Inferior parietal cortex (tissue), 1 donor: ENCODE measurements around the gene LNX1.

Experiments used
- DNase-seq: peaks from one replicate; pipeline ENCODE4 v3.0.0-alpha.2; 2016; ENCODE audit errors: extremely low spot score

The LNX1 gene

DNA sequence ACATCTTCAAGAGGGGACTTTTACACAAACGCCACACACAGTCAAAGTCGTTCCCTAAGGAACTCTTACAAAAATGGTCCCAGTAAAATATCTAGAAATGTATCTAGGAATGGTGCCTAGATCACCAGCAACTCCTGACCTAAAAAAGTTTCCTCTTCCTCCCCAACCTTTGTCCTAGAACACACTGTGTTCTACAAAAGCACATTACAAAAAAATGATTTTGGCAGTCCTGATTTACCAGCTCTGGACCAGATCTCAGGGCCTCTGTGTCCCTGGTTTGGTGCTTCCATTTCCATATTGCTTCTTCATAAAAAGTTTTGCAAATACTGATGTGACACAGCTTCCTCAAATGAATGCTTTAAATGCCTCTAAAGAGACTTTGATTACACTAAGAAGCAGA lies 55.0 kb downstream of the LNX1 start:
- no peak for DNase-seq

- DNase-seq = no peak
These were observed 55.7 kb downstream of the LNX1 start for GRCh38 chr4:53535567-53535966.

DNA sequence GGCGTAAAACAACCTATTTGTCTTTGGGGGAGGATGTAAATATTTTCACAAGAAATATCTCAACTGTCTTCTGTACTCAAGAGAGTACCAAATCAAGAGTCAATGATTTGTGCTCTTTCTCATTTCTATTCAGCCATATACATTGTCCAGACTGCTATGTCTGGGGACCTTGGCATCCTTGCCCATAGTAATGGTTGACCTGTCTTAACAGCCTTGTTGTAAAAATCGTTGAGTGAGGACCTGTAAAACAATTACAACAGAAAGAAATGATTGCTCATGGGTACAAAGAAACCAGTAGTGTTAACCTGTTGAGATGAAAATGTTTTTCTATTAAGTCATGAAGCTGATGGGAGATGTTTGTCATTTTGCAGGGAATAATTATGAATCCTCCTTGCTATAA lies 56.6 kb downstream of the LNX1 start:
- no peak for DNase-seq

GRCh38 chr4:53532521-53532920 lies 58.8 kb downstream of the LNX1 start:
- no peak for DNase-seq

- no peak for DNase-seq
These were observed 59.6 kb downstream of the LNX1 start for GRCh38 chr4:53531585-53532224.

GRCh38 chr4:53529025-53529424 lies 62.3 kb downstream of the LNX1 start:
- no peak for DNase-seq

- DNase-seq = no peak
These were observed 63.4 kb downstream of the LNX1 start for GRCh38 chr4:53527930-53528329.

- DNase-seq = no peak
These were observed 64.0 kb downstream of the LNX1 start for GRCh38 chr4:53527326-53527725.

DNA sequence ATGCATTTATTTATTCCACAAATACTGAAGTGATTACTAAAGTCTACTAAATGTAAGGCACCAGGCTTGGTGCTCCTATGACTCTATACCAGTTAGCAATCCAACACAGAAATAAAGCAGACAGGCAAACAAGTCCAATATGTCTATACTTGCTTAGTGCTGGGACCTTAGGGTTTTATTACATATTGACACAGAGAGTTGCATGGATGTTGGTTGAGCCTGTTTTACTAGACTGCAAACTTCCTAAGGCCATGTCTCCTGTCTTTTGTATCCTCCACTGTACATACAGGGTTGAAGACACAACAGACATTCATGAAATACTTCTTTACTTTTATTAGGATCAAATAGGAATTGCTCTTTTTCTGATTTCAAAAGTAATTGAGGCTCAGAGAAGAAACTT lies 69.0 kb downstream of the LNX1 start:
- DNase-seq = no peak

DNA sequence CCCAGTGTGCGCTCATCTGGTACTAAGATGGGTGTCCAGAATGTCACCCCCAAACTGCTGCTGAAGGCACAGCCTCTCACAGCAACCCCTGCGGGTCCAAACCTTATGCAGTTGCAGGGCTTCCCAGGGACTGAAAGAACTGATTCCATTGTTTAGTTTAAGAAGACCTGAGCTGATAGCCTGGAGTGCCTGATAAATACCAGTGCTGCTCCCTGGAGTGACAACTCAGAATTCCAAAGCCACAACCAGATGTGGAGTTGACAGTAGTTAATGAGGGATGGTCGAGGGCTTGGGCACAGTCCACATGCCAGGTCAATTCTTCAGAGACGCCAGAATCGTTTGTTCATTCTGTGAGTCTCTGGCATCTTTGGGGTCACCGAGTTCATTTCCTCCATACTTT lies 71.2 kb downstream of the LNX1 start:
- DNase-seq = no peak

GRCh38 chr4:53518807-53519206 lies 72.5 kb downstream of the LNX1 start:
- no peak for DNase-seq

DNA sequence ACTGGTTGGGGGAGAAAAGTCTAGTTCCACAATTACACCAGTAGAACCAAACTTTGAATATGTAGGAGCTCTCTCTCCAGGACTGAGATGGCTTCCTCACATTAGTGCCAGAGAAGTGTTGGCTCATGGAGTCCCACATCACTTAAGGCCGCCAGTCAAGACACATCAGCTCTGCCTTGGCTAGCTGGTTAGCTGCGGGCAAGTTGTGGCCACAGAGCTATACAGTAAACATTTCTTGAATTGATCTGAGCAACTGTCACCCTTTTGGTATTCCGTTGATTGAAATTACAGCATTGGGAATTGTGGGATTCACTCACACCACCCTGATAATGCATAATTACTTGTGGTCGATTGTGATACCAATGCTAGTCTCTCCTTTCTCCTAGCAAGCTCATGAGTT lies 76.2 kb downstream of the LNX1 start:
- no peak for DNase-seq

DNA sequence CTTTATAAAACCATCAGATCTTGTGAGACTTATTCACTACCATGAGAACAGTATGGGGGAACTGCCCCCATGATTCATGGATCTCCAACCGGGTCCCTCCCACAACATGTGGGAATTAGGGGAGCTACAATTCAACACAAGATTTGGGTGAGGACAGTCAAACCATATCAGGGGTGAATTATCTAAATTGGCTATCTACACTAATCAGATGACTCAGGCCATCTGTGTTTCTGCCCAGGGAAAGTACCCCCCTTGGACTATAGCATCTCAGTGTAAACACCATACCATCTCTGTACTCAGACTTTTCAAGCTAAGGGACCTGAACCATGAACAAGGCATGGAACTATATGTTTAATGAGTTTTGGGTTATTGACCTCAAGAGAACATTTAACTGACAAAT lies 76.8 kb downstream of the LNX1 start:
- no peak for DNase-seq

GRCh38 chr4:53512608-53513007 lies 78.7 kb downstream of the LNX1 start:
- DNase-seq = no peak

GRCh38 chr4:53511014-53511413 lies 80.3 kb downstream of the LNX1 start:
- DNase-seq = no peak

GRCh38 chr4:53510321-53510720 lies 81.0 kb downstream of the LNX1 start:
- no peak for DNase-seq

DNA sequence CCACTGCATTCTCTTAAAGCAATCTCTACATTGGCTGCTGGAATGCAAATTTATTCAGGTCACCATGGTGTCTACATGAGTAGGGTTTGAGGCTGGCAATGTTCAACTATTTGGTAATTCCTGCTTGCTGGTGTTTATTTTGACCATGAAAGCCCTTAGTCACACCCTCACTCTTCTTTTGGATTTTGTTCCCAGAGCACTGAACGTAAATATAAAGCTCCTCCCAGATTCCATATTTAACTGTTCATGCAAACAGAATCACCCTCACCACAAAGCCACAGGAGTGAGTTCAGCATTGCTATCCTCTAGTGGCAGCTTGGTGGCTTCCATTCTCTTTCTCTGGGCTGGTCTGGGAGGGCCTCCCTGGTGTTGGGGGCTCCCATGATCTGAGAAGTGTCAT lies 82.8 kb downstream of the LNX1 start:
- DNase-seq = peak; percentile 20

- DNase-seq = no peak
These were observed 83.5 kb downstream of the LNX1 start for GRCh38 chr4:53507671-53508286.

- no peak for DNase-seq
These were observed 84.2 kb downstream of the LNX1 start for GRCh38 chr4:53507058-53507457.

GRCh38 chr4:53505947-53506346 lies 85.3 kb downstream of the LNX1 start:
- no peak for DNase-seq

DNA sequence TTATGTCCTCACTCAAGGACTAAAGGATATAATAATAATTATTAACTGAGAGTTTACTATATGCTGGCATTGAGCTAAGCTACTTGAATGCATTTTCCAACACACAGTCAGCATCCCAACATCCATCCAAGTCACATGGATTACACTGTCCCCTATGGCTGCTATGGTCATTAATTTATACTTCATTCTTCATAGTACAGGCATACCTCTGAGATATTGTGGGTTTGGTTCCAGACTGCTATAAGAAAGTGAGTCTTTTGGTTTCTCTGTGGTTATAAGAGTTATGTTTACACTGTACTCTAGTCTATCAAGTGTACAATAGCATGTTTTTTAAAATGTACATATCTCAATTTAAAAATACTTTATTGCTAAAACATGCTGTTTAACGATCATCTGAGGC lies 89.2 kb downstream of the LNX1 start:
- no peak for DNase-seq

DNA sequence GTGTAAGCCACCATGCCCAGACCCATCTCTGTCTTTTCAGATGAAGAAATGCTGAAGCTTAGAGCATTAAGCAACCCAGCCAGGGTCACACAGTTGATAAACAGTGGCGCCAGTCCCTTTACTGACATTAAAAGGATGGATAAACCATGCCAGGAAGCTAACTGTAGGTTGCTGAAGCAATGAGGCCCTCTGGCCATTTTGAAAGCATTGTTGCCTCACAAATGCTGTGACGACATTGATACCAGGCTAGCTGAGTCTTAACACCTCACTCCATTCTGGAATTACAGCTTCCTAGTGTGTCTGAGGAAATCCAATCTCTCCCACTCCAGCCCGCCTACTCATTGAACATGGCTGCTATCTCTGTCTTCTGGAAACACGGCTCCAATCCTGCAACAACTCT lies 89.7 kb downstream of the LNX1 start:
- DNase-seq = no peak

DNA sequence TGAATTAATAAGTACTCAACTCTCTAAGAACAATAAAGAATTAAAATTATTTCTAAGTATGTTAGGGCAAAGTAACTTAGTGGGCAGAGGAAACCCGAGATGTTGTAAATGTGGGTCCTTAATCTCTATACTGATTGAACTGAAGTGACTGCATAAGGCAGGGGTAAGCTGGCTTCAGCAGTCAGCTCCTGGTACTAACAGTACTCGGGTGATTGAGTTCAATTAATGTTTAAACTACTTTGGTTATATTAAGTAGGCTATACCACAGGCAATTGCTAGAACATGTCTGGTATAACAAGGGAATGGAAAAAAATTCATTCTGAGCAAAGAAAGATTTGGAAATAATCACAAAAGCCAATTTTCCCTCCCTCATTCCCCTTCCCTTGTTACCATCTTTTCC lies 90.7 kb downstream of the LNX1 start:
- no peak for DNase-seq

GRCh38 chr4:53499791-53500190 lies 91.5 kb downstream of the LNX1 start:
- DNase-seq = no peak
